ENCODE measurements around the gene MUC12.

DNA sequence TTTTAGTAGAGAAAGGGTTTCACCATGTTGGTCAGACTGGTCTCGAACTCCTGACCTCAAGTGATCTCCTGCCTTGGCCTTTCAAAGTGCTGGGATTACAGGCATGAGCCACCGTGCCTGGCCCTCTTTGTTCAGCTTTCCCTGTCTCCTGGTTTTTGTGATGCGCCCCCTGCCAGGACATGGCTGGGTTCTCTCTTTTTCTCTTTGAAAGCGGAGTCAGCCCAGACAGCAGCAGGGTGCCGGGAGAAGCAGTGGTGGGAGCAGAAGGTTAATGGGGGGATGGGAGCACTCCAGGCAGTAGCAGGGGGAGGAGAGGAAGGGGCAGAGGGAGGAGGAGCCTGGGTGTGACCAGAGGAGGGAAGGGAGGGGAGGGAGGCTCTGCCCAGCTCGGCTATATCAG lies 18.2 kb upstream of the MUC12 start:
- TF ChIP-seq CTCF (IDR thresholded peaks at IDR 0.05; ENCODE audit: extremely low read depth in 1 of 2, insufficient read depth in 1 of 2, low read depth in 1 of 2, low read length in 2 of 2), result no peak
- TF ChIP-seq EZH2 (IDR thresholded peaks at IDR 0.05; ENCODE audit: borderline replicate concordance, low read depth, low read length, severe bottlenecking), result no peak
- no peak for TF ChIP-seq POLR2AphosphoS5 (IDR thresholded peaks at IDR 0.05; ENCODE audit: insufficient read depth, low read depth, low read length)
- TF ChIP-seq POLR2A (IDR thresholded peaks at IDR 0.05; ENCODE audit: low read depth, low read length), result no peak
- no peak for TF ChIP-seq JUN (IDR thresholded peaks at IDR 0.05; ENCODE audit: borderline replicate concordance, insufficient read depth, insufficient read length, low read depth)

Data from endothelial cell of umbilical vein (primary cell).